Activated naive CD8-positive, alpha-beta T cell treated with anti-CD3 and anti-CD28 coated beads for 36 hours (primary cell): ENCODE results near the gene MFSD2B. TPM values are rescaled to one million over a fixed set of nuclear protein-coding genes. Genes with fewer than 3 reads are reported as not detected.
"Not testable (repeated sequence)": the region's sequence is repeated elsewhere in the genome, so short reads cannot be mapped to it uniquely, and the experiment has no call there.

Source experiments
- DNase-seq: peaks from one replicate; pipeline ENCODE4 v3.0.0; 2021
- H3K27ac Mint-ChIP-seq: one replicate; pipeline ENCODE4 v1.8.0; 2022; ENCODE audit warnings: mild to moderate bottlenecking, moderate library complexity, mixed read lengths
- H3K27me3 Mint-ChIP-seq: one replicate; pipeline ENCODE4 v1.8.0; 2022; ENCODE audit warnings: mild to moderate bottlenecking, mixed read lengths
- H3K36me3 Mint-ChIP-seq: one replicate; pipeline ENCODE4 v1.8.0; 2021; ENCODE audit warnings: mild to moderate bottlenecking, mixed read lengths
- H3K4me1 Mint-ChIP-seq: one replicate; pipeline ENCODE4 v1.8.0; 2021; ENCODE audit warnings: mixed read lengths
- H3K4me3 Mint-ChIP-seq: one replicate; pipeline ENCODE4 v1.8.0; 2022; ENCODE audit warnings: mild to moderate bottlenecking, moderate library complexity, mixed read lengths
- H3K9me3 Mint-ChIP-seq: one replicate; pipeline ENCODE4 v1.8.0; 2022; ENCODE audit warnings: mixed read lengths
- total RNA-seq, 2 experiments: library from RNA; stranded (reverse); gene quantifications; one replicate each; pipeline ENCODE4 v1.2.3, GENCODE V29; 2021

MFSD2B gene
- total RNA-seq, 2 experiments from 2014 or later, result 0.36 to 0.37 TPM

DNA sequence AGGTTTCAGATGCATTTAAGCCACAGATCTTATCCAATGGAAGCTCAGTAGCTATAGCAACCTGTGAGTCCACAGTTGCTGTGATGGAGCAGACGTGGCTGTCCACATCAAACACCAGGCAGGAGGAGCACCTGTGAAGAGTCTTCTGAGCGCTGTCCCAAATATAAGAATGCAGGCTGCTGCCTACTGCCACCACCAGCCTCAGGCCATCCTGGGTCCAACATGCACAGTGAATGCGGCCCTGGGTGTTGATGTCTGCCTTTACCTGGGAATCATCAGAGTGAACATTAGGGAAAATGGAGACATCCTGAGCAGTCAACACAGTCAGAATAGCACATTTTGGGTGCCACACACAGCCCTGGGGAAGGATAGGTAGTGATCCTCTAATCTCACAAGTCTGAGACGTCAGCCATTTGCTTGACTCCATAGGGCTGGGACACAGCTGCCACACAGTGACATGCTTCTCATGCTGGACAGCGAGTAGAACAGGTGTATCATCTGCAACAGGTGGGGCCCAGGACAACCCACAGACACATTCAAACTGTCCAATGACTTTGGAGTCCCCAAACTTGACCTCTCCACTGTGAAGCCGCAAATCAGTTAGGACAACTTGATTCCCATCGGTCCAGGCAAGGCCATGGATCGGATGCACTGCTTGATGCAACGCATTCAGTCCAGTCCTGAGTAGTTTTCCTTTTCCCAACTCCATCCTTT is 29.1 kb downstream of the MFSD2B start:
- peaks cover 14% of the 10 kb centered on the region for H3K36me3 Mint-ChIP-seq
- H3K27me3 Mint-ChIP-seq, result no peaks in the 10 kb centered on the region
- no peak for DNase-seq
- no peaks in the 10 kb centered on the region for H3K9me3 Mint-ChIP-seq
- H3K27ac Mint-ChIP-seq, result no peak overlapping the region
- no peak overlapping the region for H3K4me3 Mint-ChIP-seq
- H3K4me1 Mint-ChIP-seq, result peaks cover 20% of the 10 kb centered on the region

DNA sequence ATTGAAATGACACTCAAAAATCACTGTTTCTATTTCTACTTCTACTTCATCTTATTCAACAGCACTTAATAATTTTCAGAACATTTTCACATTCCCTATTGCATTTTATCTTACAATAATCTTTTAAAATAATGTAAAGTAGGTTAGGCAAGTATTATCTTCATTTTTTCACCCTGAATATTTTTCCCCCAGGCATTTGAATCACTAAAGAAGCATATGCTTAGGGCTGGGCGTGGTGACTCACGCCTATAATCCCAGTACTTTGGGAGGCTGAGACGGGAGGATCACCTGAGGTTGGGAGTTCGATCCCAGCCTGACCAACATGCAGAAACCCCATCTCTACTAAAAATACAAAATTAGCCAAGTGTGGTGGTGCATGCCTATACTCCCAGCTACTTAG is 30.6 kb downstream of the MFSD2B start:
- DNase-seq, result no peak
- Mint-ChIP-seq H3K4me3 (no peak overlapping the region), H3K36me3 (peaks cover 14% of the 10 kb centered on the region), H3K9me3 (no peaks in the 10 kb centered on the region), H3K27ac (no peak overlapping the region), H3K4me1 (peaks cover 24% of the 10 kb centered on the region), H3K27me3 (no peaks in the 10 kb centered on the region)

DNA sequence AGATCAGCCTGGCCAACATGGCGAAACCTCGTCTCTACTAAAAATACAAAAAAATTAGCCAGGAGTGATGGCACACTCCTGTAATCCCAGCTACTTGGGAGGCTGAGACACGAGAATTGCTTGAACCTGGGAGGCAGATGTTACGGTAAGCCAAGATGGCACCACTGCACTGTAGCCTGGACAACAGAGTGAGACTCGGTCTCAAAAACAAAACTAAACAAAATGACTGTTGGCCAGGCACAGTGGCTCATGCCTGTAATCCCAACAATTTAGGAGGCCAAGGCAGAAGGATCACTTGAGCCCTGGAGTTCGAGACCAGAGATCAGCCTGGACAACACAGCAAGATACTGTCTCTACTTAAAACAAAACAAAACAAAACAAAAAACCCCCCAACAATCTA is 33.2 kb downstream of the MFSD2B start:
- not testable (repeated sequence) for H3K9me3 Mint-ChIP-seq, H3K36me3 Mint-ChIP-seq, H3K4me3 Mint-ChIP-seq, H3K27ac Mint-ChIP-seq, DNase-seq, H3K27me3 Mint-ChIP-seq
- peaks cover 27% of the 10 kb centered on the region for H3K4me1 Mint-ChIP-seq

DNA sequence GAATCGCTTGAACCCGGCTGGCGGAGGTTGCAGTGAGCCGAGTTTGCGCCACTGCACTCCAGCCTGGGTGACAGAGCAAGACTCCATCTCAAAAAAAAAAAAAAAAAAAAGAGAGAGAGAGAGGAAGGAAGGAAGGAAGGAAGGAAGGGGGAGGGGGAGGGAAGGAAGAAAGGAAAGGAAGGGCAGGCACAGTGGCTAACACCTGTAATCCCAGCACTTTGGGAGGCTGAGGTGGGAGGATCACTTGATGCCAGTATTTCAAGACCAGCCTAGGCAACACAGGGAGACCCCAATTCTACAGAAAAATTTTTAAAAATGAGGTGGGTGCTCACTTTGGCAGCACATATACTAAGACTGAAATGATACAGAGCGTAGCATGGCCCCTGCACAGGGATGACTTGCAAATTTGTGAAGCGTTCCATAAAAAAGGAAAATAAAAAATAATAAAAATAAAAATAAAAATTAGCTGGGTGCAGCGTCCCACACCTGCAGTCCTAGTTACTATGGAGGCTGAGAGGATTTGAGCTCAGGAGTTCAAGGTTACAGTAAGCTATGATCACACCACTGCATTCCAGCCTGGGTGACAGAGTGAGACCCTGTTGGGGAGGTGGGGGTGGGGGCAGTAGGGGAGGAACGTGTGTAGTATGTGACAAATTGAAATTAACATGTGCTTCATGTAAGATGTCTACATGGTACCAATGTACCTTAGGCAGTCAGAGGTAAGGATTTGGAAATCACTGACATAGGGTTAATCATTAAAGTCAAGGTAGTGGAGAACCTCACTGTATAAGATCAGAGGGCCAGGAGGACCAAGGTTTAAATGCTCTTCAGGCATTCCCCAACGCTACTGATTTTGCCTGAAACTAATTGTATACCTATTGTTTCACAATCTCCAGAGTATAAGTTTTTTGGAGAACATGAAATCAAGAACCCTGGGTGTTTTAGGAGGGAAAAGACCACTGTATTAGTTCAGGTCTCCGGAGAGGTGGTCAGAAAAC is 35.9 kb downstream of the MFSD2B start:
- no peaks in the 10 kb centered on the region for H3K9me3 Mint-ChIP-seq
- no peak overlapping the region for H3K27ac Mint-ChIP-seq
- DNase-seq, result no peak
- H3K36me3 Mint-ChIP-seq, result peaks cover 5% of the 10 kb centered on the region
- peaks cover 20% of the 10 kb centered on the region for H3K4me1 Mint-ChIP-seq
- peak overlapping the region; percentile 100 for H3K4me3 Mint-ChIP-seq
- peaks cover 6% of the 10 kb centered on the region for H3K27me3 Mint-ChIP-seq

DNA sequence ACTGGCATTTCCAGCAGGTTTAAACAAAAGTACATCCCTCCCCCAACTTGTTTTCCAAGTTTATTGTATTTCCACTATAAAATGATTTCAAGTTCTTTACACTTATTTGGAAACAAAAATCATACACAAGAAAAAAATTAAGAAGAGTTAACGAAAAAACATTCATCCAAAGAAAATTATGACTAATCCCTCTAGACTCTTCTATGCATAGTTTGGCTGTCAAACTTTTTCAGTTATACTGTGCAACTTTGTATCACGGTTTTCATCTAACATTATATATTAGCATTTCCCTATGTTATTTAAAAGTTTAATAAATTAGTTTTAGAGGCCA is 36.7 kb downstream of the MFSD2B start:
- Mint-ChIP-seq H3K27ac (no peak overlapping the region), H3K36me3 (peaks cover 5% of the 10 kb centered on the region), H3K9me3 (no peaks in the 10 kb centered on the region), H3K4me1 (peaks cover 20% of the 10 kb centered on the region), H3K27me3 (peaks cover 6% of the 10 kb centered on the region), H3K4me3 (peak overlapping the region; percentile 100)
- no peak for DNase-seq

DNA sequence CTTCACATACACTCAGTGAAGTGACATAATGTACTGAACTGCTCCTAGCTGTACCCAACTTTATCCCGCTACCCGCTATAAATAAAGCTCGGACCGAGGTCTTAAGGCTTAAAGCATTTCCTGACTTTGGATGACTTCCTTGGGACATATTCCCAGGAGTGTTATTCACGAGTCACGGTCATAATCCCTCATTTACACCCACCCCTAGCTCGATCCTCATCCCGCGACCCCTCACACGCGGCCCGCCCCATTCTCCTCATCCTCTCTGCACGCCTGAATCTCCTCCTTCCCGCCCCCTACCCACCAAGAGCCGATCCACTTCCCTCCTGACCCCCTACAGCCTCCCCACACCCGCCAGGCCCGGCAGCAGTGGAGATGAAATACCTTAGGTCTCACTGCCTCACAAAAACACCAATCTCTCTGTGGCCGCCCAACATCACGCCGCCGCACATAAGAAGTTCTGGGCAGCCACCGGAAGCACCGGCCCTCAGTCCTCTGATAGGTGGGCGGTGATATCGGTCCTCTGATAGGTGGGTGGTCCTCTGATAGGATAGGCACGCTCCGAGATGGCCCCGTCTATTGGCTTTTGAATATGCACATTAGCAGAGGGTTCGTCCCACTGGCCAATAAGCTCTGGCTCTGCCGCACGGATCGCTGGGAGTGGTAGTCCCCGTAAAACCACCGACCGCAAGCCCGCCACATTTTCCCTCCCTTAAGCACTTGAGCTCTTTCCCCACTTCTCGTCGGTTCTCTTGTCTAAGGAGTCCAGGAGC is 37.2 kb downstream of the MFSD2B start, which contains the start of gene WDCP:
Gene WDCP (minus strand): TSS at position 462 of the 773 bp plus-strand sequence. CDS start 7,897 bp downstream, outside the sequence.
- peak; percentile 93 for DNase-seq
- Mint-ChIP-seq H3K27me3 (peaks cover 6% of the 10 kb centered on the region), H3K9me3 (no peaks in the 10 kb centered on the region), H3K4me3 (peak within 1 kb of the TSS; percentile 100), H3K27ac (peak within 1 kb of the TSS; percentile 96), H3K4me1 (peaks cover 20% of the 10 kb centered on the region), H3K36me3 (peaks cover 5% of the 10 kb centered on the region)

DNA sequence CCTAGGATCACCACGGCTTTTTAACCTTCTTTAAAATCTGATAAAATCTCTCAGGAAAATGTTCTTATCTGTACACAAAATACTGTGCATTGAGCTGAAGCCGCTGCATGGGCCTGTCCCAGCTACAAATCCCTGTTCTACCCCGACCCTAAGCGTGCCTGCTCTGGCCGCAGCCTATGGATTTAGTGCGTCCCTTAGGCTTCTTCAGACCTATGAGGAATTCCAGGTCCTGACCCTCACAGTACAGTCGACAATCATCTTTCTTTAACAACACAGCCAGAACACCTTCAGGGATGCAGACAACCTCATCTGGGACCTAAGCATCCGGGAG is 37.8 kb downstream of the MFSD2B start:
- no peaks in the 10 kb centered on the region for H3K9me3 Mint-ChIP-seq
- peak overlapping the region; percentile 96 for H3K27ac Mint-ChIP-seq
- H3K4me3 Mint-ChIP-seq, result peak overlapping the region; percentile 100
- DNase-seq, result no peak
- peaks cover 5% of the 10 kb centered on the region for H3K36me3 Mint-ChIP-seq
- peaks cover 6% of the 10 kb centered on the region for H3K27me3 Mint-ChIP-seq
- peaks cover 20% of the 10 kb centered on the region for H3K4me1 Mint-ChIP-seq

DNA sequence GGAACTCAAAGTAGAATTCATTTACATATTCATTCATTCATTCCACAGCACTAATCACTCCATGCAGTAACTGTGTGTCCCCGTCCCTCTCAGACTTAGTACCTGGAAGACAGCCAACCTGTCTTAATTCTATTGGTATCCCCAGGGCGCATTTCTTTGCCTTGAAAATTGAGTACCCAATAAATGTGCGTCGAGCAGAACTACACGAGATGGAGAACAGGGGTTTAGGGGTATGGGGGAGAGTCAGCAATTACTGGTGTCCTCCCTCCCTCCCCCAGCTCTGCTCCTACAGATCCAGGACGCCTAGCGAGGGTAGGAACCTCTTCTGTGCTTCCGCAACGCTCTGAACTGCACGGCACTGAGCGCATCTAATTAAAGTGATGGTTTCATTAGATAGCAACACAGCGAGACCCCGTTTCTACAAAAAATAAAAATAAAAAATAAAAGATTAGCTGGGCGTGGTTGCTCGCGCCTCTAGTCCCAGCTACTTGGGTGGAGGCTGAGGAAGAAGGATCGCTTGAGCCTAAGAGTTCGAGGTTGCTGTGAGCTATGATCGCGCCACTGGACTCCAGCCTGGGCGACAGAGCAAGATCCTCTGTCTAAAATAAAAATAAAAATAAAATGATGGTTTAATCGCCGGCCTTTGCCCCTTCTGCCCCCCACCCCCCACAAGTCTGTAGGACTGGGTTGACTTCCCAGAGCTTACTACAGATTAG is 39.0 kb downstream of the MFSD2B start:
- H3K4me3 Mint-ChIP-seq, result peak overlapping the region; percentile 74
- H3K4me1 Mint-ChIP-seq, result peaks cover 18% of the 10 kb centered on the region
- no peak overlapping the region for H3K27ac Mint-ChIP-seq
- DNase-seq, result peak; percentile 3
- H3K9me3 Mint-ChIP-seq, result no peaks in the 10 kb centered on the region
- peaks cover 1% of the 10 kb centered on the region for H3K36me3 Mint-ChIP-seq
- peaks cover 6% of the 10 kb centered on the region for H3K27me3 Mint-ChIP-seq

DNA sequence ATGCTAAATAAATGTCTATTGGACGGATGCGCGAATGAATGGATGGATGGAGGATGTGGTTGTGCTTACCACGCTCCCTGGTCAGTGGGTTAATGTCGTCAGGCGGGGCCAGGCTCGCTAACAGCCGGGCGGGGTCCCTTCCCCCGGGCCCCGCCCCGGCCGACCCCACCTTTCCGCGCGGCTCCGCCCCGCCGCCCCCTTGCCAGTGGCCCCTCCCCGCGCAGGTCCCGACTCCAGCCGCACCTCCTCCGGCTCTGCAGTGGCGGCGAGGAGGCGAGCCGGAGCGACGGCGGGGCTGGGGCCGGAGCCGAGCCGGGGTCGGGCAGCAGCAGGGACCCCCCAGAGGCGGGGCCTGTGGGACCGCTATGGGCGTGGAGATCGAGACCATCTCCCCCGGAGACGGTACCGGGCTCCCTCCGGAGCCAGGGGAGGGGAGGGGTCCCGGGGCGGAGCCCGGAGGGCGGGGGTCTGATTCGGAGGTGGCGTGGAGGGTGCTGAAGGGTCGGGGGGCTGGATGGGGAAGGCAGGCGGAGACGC is 39.7 kb downstream of the MFSD2B start, which contains the start of gene FKBP1B:
Gene FKBP1B (plus strand): TSS at position 257 of the 537 bp plus-strand sequence. CDS start 109 bp downstream, at position 366.
- no peak within 1 kb of the TSS for H3K27ac Mint-ChIP-seq
- H3K27me3 Mint-ChIP-seq, result peaks cover 6% of the 10 kb centered on the region
- peak; percentile 80 for DNase-seq
- peaks cover 18% of the 10 kb centered on the region for H3K4me1 Mint-ChIP-seq
- peaks cover 1% of the 10 kb centered on the region for H3K36me3 Mint-ChIP-seq
- peak within 1 kb of the TSS; percentile 74 for H3K4me3 Mint-ChIP-seq
- H3K9me3 Mint-ChIP-seq, result no peaks in the 10 kb centered on the region

DNA sequence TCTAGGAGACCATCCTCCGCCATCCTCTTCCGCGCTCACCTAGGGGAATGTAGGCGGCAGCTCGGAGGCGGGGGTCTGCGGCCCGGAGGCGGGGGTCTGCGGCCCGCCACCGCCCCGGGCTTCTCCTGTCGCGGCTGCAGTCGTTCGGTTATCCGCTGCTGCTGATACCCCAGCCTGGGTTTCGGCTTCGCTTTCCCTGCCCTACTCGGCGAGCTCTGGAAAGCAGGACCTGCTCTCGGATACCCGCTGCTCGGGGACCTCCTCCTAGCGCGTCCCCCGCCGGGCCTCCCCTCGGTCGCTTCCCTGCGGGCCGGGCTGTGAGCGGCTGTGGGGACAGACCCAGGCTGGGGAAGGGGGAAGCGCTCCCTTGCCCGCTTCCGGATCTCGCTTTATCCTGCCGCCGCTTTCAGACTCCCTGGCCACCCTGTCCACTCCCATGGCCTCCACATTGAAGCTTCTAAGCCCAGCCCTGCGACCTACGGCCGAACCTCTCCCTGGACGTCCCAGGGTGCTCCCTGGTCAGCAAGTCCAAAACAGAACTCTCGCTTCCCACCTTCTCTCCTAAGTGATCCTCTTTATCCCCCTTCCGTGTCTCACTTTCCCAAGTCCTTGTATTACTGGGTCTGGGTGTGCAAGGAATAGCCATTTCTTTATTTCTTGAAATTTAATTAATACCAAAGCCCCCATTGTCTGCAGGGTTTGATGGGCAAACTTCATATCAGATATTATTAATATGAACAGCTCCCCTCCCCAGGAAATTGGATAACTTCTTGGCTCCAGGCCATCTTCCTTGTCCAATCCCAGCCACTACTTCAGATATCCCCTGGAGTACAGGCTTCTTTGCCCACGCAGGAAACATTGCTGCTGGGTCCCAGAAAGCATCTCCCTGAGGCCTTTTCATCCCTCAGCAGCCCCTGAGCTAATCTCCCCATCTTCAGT is 40.4 kb downstream of the MFSD2B start:
- Mint-ChIP-seq H3K4me1 (peaks cover 14% of the 10 kb centered on the region), H3K36me3 (peaks cover 1% of the 10 kb centered on the region), H3K4me3 (peak overlapping the region; percentile 74), H3K27ac (no peak overlapping the region), H3K9me3 (no peaks in the 10 kb centered on the region), H3K27me3 (peaks cover 6% of the 10 kb centered on the region)
- peak; percentile 33 for DNase-seq

DNA sequence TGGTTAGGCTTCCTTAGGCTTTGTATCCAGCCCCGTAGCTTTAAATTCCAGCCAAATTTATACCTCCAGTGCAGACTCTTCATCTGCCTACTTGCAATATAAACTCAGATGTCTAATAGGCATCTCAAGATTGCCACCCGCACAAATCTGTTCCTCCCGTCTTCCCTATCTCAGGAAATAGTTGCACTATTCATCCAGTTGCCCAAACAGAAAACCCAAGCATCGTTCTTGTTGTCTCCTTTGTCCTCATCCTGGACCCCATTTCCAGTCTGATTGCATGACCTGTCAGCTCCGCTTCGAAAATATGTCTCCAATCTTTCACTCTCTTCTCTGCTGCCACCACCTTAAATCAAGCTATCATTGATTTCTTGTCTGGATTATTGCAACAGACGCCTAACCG is 41.9 kb downstream of the MFSD2B start:
- peaks cover 7% of the 10 kb centered on the region for H3K4me1 Mint-ChIP-seq
- no peak overlapping the region for H3K27ac Mint-ChIP-seq
- peaks cover 1% of the 10 kb centered on the region for H3K36me3 Mint-ChIP-seq
- no peaks in the 10 kb centered on the region for H3K9me3 Mint-ChIP-seq
- no peak overlapping the region for H3K4me3 Mint-ChIP-seq
- DNase-seq, result no peak
- H3K27me3 Mint-ChIP-seq, result peaks cover 6% of the 10 kb centered on the region

DNA sequence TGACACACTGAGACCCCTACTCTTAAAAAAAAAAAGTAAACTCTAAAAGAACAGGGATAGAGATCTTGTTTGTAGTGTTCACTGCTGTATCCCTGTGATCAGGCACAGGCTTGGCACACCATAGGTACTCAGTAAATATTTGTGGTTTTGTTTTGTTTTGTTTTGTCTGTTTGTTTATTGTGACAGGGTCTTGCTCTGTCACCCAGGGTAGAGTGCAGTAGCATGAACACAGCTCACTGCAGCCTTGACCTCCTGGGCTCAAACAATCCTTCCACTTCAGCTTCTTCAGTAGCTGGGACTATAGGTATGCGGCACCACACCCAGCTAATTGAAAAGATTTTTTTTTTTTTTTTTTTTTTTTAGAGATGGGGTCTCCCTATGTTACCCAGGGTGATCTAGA is 43.1 kb downstream of the MFSD2B start:
- DNase-seq, result no peak
- no peaks in the 10 kb centered on the region for H3K9me3 Mint-ChIP-seq
- no peak overlapping the region for H3K4me3 Mint-ChIP-seq
- no peaks in the 10 kb centered on the region for H3K27me3 Mint-ChIP-seq
- no peaks in the 10 kb centered on the region for H3K36me3 Mint-ChIP-seq
- peaks cover under 1% of the 10 kb centered on the region for H3K4me1 Mint-ChIP-seq
- no peak overlapping the region for H3K27ac Mint-ChIP-seq

DNA sequence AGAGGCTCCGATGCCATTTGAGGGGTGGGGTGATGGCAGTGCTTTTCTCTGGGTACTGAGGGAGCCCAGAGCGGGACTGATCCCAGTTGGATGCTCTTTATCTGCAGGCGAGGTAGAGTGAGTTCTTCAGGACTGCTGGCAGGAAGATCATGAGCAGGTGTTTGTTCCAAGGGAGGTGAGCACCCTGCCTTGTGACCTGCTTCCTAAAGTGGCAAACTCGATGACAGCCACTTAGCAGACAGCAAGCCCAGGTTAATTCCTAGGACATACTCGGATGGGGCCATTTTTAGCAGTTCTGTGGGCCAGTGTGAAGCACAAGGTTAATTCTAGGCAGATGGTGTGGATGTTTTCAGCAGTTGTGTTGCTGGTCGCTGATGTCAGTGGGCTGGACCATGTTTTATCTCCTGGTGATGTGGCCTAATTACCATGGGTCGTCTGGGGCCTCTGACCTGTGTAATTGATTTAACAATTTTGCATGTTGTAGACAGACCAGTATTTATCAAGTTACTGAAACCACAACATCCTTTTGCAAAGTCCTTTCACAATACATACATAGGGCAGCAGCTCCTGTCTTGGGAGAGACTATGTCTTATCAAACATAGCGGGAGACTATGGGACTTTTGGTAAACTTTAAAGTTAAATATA is 44.6 kb downstream of the MFSD2B start:
- no peaks in the 10 kb centered on the region for H3K9me3 Mint-ChIP-seq
- no peak for DNase-seq
- no peaks in the 10 kb centered on the region for H3K36me3 Mint-ChIP-seq
- no peaks in the 10 kb centered on the region for H3K27me3 Mint-ChIP-seq
- H3K4me3 Mint-ChIP-seq, result no peak overlapping the region
- H3K27ac Mint-ChIP-seq, result no peak overlapping the region
- H3K4me1 Mint-ChIP-seq, result no peaks in the 10 kb centered on the region
